GM18508 (cell line): ENCODE measurements around the gene SLC25A34.

ENCODE experiments used
- ATAC-seq: cut with Tn5 transposase; IDR thresholded peaks from one replicate; pipeline ENCODE4 v1.9.1; 2021; ENCODE audit warnings: moderate number of reproducible peaks; ENCODE audit not compliant: insufficient read depth, unreplicated experiment

The SLC25A34 gene

GRCh38 chr1:15748690-15749398 is 12.8 kb downstream of the SLC25A34 start:
- ATAC-seq: no peak

DNA sequence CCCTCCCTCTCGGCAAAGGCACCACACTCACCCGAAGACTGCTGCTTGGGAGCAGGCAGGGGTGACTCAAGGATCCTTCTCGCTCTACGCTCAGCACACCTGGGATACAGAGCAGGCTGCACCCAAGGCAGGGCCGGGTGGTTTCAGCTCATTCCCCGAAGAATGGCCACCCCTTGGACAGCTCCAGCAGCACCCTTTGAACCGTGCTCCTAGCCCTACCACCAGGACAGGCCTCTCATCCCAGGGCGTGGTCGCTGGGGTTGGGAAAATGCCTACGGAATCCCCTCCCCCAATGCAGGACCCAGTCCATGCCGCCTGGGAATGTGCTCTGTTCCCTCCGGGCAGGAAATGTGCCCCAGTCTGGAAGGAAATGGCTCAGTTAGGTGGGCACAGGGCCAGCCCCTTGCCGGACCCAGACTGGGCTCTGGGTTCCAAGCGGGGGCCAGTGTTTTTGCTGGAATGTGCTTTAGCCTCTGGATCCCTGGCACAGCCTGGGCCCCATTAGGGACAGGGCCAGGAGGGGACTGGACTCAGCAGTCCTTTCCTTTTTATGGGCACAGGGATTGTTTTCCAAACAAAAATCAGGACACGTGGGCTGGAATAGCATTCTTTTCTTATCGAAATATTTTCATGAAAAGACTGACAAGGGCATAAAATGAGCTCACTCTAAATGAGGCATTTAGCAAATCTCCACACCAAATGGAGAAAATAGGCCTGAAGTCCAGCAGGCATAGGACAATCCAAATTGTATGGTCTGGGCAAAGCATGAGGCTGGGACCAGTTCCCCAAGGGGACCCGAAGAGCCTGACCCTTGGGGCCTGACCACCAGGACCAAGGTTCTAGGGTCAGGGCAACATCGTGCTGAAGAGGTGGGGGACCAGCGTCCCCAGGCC is 13.6 kb downstream of the SLC25A34 start:
- ATAC-seq: no peak

GRCh38 chr1:15750924-15751323 is 14.9 kb downstream of the SLC25A34 start:
- ATAC-seq: no peak

GRCh38 chr1:15751717-15752116 is 15.7 kb downstream of the SLC25A34 start:
- ATAC-seq: no peak

DNA sequence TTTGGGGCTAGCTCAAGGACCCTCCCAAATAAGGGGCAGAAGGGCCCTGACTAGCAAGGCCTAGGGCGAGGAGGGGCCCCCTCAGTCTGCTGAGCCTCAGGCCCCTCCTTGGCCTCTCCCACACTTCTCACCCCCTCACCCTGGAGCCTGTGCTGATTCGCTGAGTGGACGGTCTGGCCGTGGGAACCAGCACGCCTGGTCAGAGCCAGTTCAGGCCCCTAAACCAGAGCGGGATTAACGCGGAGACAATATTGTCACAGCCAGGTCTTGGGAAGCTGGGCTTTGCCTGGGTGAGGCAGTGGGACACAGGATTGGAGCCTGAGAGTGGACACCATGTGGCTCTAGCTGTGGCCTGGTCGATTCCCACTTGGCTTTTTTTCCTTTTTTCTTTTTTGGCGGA is 17.7 kb downstream of the SLC25A34 start:
- ATAC-seq: no peak

DNA sequence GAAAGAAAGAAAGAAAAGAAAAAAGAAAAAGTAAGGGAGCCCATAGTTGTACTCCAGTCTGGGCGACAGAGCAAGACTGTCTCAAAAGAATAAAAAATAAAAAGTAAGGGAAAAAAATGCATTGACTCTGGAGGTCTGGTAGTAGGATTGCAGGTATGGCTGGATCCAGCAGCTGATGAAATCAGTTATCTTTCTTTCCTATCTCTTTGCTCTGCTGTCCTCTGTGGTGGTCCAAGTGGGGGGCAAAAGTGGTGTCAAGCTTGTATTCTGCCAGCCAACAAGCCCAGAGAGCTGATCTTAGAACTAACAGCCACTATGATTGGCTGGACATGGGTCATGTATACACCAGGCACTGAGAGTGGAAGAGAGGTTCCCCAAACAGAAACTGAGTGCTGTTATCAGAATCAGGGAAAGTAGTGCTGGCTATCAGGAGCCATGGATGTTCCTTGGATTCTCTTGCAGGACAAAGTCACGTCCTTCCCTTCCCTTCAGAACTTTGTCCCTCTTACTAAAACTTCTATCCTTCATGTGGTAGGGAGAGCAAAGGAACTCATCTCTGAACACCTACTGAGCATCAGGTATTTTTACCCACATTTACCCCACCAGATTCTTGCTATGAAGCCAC is 19.1 kb downstream of the SLC25A34 start:
- ATAC-seq: no peak

GRCh38 chr1:15755646-15756040 is 19.6 kb downstream of the SLC25A34 start:
- no peak for ATAC-seq

DNA sequence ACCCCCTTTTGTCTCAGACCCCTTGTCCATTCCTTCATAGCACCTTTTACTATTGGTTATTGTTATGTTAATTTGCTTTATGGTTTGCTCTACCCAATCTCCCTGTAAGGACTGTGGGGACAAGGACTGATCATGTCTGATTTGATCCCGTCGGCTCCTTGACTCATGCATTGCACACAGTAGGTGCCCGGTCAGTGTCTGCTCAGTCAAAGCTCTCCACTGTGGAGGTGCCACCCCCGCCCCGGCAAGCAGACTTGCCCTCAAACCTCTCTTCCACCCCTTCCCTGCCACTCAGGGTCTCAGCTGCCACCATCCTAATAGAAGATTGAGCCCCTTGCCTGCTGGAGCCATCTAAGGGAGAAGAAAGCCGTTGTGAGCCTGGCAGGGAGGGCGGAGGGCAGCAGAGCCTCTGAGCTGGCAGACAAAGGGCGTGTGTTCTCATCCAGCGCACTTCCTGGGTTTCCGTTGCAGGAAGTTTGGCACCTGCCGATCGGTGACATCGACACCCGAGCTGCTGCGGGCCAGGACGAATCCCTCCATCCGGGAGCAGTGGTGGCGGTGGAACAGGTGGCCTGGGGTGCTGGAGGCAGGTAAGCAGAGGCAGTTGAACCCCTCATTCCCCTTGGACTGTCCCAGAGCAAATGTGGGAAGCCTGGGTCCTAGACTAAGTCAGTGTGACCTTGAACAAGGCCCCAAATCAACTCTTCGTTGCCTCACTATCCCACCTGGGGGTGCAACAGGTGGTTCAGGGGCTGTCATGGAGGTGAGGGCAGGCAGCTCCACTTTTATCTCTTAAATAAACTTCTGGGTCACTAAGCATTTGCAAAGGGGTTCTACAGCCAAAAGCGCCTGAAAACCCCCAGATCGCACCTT is 20.3 kb downstream of the SLC25A34 start:
- no peak for ATAC-seq

- ATAC-seq: no peak
Observed at GRCh38 chr1:15757016-15757543, 21.0 kb downstream of the SLC25A34 start.

- ATAC-seq: no peak
Observed at GRCh38 chr1:15757575-15758342, 21.7 kb downstream of the SLC25A34 start.

DNA sequence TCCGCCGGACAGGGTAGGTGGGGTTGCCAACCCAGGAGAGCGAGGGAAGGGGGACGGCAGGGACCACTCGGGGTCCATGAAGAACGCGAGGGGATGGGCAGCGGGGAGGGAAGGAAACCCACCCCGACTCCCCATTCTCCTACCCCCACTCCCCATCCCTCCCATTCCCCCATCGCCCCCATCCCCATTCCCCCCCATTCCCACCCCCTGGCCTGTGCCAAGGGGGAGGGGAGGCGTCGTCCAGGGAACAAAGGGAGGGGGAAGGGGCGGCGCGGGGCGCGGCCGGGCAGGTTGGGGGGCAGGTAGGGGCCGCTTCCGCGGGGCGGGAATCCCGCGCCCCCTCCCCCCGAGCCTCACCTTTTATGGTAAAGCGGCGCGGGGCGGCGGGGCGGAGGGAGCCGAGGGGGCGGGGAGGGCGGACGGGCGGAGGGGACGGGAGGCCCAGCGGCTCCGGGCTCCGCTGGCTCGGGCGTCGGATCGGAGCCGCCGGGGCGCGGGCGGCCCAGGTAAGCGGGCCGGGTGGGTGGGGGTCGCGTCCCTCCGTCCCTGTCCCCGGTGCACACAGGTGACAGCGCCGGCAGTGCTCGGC is 22.4 kb downstream of the SLC25A34 start, which contains the start of gene FBLIM1:
Gene FBLIM1, plus strand, starts transcription at position 453 of the 589 bp plus-strand sequence. CDS start 6,189 bp downstream, outside the sequence.
- no peak for ATAC-seq

GRCh38 chr1:15758953-15759661 is 23.0 kb downstream of the SLC25A34 start:
- no peak for ATAC-seq

GRCh38 chr1:15760520-15761211 is 24.6 kb downstream of the SLC25A34 start:
- ATAC-seq: no peak

GRCh38 chr1:15761366-15762128 is 25.5 kb downstream of the SLC25A34 start:
- ATAC-seq: no peak

DNA sequence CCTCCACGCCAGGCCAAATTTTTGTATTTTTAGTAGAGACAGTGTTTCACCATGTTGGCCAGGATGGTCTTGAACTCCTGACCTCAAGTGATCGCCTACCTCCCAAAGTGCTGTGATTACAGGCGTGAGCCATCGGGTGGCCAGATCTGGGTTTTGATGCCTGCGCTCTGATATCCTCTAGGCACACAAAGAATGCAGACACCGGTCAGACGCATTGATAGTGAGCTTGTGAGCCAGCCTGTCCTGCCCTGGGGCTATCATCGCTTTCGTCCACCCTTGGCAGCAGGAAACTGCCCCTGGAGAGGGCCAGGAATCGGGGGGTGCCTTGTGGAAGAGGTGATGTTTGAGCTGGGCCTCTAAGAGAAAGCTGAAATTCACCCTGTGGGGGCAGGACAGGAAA is 26.5 kb downstream of the SLC25A34 start:
- ATAC-seq: no peak

DNA sequence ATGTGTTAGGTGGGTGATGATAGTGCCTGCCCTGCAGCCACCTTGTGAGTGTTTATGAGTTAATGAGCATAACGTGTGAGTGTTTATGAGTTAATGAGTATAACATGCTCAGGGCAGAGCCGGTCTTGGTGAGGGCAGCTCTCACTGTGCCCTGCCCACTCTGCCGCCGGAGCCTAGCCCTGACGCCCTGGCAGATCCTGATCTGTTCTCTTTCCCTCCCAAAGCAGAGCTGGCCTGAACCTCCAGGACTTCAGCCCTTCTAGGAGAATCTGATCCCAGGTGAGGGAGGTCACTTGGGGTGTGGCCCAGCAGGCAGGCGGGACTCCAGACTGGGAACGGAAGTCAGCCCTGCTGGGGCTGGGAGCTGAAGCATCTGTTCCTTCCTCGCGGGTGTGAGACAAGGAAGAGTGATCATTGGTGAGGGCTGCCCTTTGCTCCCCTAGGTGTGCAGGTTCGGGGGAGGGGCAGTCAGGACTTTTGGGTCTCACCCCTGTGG is 28.3 kb downstream of the SLC25A34 start:
- no peak for ATAC-seq

DNA sequence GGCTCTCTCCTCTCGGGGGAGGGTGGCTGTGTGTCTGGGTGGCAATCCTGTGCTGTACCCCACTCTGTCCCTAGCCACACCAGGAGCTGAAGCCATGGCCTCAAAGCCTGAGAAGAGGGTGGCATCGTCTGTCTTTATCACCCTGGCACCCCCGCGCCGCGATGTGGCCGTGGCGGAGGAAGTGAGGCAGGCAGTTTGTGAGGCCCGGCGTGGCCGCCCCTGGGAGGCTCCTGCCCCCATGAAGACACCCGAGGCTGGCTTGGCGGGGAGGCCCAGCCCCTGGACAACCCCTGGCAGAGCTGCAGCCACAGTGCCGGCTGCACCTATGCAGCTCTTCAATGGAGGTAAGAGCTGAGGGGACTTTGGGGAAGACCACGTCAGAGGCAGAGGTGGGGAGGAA is 28.8 kb downstream of the SLC25A34 start:
- ATAC-seq: no peak
